Activated CD4-positive, alpha-beta T cell treated with anti-CD3 and anti-CD28 coated beads for 4 hours (primary cell): ENCODE results near the gene UTY.

Experiments
- DNase-seq, 2 donors: peaks; one replicate each; pipeline ENCODE4 v3.0.0-alpha.2; 2020

Gene UTY

GRCh38 chrY:13398876-13399275 is 81.0 kb downstream of the UTY start:
- no peak for DNase-seq

DNA sequence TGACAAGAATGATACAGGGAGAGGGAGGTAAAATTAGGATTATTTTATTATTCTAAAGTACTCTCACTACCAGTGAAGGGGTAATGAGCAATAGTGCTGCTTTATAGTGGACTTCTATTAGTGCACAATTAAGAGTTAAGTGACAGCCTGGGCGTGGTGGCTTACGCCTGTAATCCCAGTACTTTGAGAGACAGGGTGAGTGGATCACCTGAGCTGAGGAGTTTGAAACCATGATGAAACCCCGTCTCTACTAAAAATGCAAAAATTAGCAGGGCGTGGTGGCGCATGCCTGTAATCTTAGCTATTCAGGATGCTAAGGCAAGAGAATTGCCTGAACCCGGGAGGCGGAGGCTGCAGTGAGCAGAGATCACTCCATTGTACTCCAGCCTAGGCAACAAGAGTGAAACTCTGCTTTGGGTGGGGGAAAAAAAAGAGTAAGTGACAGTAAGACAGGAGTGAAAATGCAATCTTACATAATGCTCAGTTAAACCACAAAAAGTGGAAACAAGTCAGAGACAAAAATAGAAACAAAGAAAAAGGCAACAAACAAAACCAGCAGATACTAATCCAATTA is 98.6 kb downstream of the UTY start:
- no peak for DNase-seq

DNA sequence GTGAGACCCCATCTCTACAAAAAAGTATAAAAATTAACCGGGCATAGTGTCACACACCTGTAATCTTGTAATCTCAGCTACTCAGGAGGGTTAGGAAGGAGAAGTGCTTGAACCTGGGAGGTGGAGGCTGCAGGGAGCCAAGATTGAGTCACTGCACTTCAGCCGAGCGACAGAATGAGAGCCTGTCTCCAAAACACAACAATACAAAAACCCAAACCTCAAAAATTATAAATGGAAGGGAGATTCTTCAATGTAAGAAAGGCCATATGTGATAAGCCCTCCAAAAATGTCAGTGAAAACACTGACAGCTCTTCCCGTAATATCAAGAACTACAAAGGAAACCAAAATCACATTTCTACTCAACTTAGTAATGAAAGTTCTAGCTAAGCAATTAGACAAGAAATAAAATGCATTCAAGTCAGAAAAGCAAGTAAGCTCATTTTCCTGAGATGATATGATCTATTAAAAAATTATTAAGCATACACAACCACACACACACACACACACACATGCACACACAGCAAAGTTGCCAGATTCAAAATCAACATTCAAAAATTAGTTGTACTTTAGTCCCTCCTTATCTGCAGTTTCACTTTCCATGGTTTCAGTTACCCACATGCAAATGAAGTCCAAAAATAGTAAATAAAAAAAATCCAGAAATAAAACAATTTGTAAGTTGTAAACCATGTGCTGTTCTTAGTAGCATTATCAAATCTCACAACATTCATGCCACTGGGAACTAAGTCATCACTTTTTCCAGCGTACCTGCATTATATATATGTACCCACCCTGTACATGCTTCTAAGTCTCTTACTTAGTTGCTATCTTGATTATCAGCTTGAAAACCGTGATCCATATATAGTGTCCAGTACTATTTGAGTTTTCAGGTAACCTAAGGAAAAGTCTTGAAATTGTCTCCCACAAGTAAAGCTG is 108.7 kb downstream of the UTY start:
- no peak for DNase-seq

- no peak for DNase-seq
Measured at GRCh38 chrY:13370245-13370644, 109.6 kb downstream of the UTY start.

GRCh38 chrY:13368513-13368845 is 111.4 kb downstream of the UTY start:
- no peak for DNase-seq

DNA sequence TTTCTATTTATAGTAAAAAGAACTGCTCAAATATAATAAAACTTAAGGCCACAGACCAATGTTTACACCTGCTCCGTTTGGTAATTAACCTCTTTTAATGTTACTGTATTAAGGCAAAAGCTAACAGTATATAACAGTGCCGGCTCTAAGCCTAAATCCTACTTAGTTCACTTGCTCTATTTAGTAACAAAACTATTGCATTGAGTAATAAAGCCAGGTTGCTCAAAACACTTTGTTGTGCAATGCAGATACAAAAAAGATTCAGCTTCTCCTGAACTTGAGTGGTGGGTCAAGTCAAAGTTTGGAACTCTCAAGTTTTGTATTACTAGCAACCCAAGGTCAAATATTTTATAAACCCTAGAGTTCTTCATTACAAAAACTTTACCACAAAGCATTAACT is 116.2 kb downstream of the UTY start:
- DNase-seq = no peak

- no peak for DNase-seq
Measured at GRCh38 chrY:13362662-13363061, 117.2 kb downstream of the UTY start.

DNA sequence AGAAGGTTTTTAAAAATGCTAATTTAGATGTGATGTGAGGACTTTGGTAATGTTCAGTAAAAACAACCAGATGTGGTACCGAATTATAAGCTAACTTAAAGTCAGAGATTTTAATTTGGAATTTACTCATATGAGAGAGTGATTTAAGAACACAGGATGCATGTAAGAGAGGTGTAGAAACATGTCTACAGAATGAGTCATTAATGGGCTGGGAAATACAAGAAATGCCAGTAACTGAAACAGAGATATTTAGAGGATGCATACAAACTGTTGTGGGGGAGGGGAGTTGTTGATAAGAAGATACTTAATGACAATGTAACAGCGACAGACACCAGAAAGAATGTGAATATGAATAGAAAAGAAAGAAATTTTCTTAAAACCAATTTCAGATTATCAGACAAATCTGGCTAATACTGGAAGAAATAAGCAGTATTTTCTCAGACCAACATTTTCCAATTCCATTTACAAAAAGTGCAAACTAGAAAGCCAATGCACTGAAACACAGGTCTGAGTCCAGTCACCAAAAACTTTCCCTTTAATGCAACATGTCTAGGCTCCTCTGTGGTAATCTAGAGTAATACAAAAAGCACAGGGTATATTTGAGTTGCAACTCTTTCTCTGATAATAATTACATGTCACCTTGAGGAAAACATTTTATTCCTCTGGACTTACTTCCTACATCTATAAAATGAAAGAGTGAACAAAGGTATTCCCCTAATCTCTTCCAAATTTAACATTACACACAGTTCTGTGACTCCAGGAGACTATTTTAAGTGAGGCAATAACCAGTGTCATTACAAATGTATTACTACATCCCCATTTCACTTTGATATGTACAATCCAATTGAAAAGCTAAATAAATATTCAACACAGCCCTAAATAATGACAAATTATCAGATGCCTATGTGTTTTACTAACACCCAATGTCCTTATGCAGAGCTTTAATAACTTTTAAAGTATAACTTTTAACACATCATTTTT is 117.9 kb downstream of the UTY start:
- no peak for DNase-seq

DNA sequence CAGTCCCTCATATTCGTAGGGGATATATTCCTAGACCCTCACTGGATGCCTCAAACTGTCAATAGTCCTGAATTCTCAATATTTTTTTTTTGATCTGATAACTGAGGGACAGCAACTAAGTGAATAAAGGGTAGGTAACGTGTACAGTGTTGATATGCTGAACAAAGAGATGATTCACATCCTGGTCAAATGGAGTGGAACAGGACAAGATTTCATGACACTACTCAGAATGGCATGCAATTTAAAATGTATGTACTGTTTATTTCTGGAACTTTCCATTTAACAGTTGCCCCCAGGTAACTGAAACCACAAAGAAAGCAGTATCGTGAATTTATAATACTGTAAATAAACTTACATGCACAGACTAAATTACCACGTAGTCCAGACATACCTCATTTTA is 128.4 kb downstream of the UTY start:
- DNase-seq = no peak

DNA sequence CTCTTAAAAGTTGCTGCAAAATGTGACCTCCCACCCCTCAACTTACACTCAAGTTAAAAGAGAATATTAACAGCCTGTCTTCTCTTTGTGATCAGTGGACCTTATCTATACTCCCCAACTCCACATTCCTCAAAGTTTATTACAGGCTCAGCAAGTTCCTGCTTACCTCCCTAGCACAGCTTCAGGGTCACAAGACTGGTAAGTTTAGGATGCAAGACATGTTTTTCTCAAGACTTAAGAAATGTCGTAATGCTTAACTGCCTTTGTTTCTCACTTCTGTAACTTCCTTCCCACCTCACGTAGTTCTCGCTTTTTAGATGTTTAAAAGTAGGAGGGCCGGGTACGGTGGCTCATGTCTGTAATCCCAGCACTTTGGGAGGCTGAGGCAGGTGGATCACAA is 132.7 kb downstream of the UTY start:
- no peak for DNase-seq

GRCh38 chrY:13345549-13345948 is 134.3 kb downstream of the UTY start:
- DNase-seq = no peak

DNA sequence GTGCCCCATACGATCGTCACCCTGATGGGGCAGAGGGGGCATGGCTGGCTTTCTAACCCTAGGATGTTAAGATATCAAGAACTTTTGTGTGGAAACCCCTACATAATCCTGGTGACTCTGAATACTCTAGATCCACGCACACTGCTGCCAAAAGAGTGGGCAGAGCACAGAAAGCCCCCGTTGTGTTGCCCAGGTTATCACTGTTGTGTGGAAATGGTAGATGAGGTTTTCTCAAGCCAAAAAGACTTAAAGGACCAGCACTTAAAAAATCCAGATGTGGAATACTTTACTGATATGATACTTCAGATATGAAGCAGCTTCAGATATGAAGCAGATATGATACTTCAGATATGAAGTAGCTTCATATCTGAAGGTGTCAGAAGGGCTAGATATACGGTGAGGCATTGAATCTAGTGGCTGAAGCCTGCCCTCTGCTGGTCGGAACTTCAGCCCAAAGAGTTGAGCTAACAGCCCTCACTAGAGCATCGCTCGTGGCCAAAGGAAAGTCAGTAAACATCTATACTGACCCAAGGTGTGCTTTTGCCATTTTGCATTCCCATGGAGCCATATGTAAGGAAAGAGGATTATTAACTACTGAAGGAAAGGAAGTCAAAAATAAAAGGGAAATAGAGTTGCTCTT is 136.4 kb downstream of the UTY start:
- peak in 1 of 2 donors; percentile 16 for DNase-seq

DNA sequence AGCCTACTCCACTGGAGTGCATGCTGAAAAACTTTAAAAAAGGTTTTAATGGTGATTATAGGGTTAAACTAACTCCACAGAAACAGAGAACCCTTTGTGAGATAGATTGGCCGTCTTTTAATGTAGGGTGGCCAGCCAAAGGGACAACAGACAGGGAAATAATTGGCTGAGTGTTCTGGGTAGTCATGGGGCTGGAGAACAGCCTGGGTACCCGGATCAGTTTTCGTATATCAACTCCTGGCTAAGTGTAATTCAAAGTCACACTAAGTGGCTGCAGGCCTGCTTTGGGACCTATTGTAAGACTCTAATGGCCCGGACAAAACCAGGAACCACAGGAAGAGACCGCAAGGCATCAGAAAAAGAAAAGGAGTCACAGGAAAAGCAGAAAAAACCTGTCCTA is 139.9 kb downstream of the UTY start:
- DNase-seq = no peak

GRCh38 chrY:13339381-13339780 is 140.5 kb downstream of the UTY start:
- DNase-seq = no peak

- DNase-seq = no peak
Measured at GRCh38 chrY:13338711-13339110, 141.1 kb downstream of the UTY start.

- no peak for DNase-seq
Measured at GRCh38 chrY:13337934-13338333, 141.9 kb downstream of the UTY start.

GRCh38 chrY:13333791-13334190 is 146.0 kb downstream of the UTY start:
- no peak for DNase-seq

GRCh38 chrY:13330651-13331050 is 149.2 kb downstream of the UTY start:
- no peak for DNase-seq

DNA sequence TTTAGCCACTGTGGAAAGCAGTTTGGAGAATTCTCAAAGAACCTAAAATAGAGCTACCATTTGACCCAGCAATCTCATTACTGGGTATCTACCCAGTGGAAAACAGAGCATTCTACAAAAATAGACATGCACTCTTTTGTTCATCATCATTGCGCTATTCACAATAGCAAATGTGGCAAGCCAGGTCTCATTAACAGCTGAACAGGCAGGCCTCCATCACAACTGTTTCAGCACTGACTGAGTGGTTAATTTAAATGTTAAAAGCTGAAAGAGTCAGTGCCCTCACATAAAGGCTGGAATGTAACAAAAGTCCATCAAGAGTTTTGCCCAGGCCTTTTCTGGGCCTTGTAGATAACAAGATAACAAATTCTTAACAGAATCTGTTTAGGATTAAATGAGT is 166.9 kb downstream of the UTY start:
- DNase-seq = no peak

GRCh38 chrY:13307959-13308358 is 171.9 kb downstream of the UTY start:
- no peak for DNase-seq

DNA sequence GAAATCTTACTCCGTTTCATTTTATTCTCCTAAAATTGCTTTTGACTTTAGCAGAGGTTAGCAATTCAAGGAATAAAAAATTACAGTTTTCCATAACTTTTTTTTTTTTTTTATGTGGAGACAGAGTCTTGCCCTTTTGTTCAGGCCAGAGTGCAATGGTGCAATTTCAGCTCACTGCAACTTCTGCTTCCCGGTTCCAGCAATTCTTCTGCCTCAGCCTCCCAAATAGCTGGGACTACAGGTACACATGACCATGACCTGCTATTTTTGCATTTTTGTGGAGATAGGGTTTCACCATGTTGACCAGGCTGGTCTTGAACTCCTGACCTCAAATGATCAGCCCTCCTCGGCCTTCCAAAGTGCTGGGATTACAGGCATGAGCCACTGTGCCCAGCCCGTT is 179.0 kb downstream of the UTY start:
- no peak for DNase-seq

DNA sequence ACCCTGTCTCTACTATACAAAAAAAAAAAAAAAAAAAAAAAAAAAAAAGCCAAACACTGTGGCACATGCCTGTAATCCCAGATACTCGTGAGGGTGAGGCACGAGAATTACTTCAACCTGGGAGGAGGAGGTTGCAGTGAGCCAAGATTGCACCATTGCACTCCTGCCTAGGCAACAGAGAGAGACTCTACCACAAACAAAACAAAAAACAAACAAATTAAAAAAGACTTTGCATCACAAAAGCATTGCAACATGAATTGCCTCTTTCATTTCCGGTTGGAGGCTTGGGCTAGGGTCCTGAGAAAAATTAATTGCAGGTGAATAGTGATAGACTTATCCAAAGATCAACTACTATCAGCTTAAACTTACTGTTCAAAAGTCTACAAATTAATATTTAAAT is 180.4 kb downstream of the UTY start:
- no peak for DNase-seq
